HepG2 (cell line): Measurements from ENCODE around the gene FRAS1. TPM values are rescaled to one million over a fixed set of nuclear protein-coding genes. Genes with fewer than 3 reads are reported as not detected.

ENCODE experiments used
- ATAC-seq: fragments of 200-7000 bp; cut with Tn5 transposase; 3 replicates; pipeline ENCODE4 v1.9.1; 2020; ENCODE audit warnings: mild to moderate bottlenecking, moderate library complexity
- BruUV-seq: library from RNA; stranded (reverse); fragments of 400-500 nt; replicated peaks from 2 replicates; lab custom pipeline; 2021; lab: Mats Ljungman, UMichigan
- CTCF ChIA-PET: fragments of 300-600 bp; formaldehyde crosslinking; extraction: SDS; loops from one replicate; lab custom pipeline; 2021; ENCODE audit warnings: low total read pairs, inconsistent platforms, low intra/inter-chr PET ratio; lab: Yijun Ruan, JAX
- POLR2A ChIA-PET: fragments of 350-600 bp; sonication (Branson Sonifier 250); formaldehyde crosslinking; loops from one replicate; lab custom pipeline; 2020; ENCODE audit warnings: antibody characterized with exemption, inconsistent platforms; lab: Yijun Ruan, JAX
- DNase-seq: peaks from one replicate; pipeline ENCODE4 v3.0.0-alpha.2; 2015; ENCODE audit warnings: low spot score
- FAIRE-seq: peaks from 3 replicates; lab custom pipeline; 2011; peaks lifted over from hg19 to GRCh38; lab: Jason Lieb, UNC
- H2AFZ ChIP-seq: one replicate; pipeline ENCODE4 v1.6.1; 2011; ENCODE audit warnings: low read length, inconsistent platforms
- H3K27ac ChIP-seq: fragments of 300-600 bp; 3 replicates; pipeline ENCODE4 v1.8.0; 2011; ENCODE audit warnings: mixed run types, mild to moderate bottlenecking, mixed read lengths, low read length, inconsistent platforms; ENCODE audit not compliant: insufficient read depth; ENCODE audit errors: extremely low read length
- H3K27me3 ChIP-seq, 2 experiments: fragments of 200-600 bp in 1 of 2; 2 replicates in 1 of 2; 3 replicates in 1 of 2; pipeline versions ENCODE4 v1.6.0 to v1.8.0; 2011; ENCODE audit warnings: low read length in 2 of 2, mild to moderate bottlenecking in 2 of 2, moderate library complexity in 2 of 2, inconsistent platforms in 1 of 2; ENCODE audit not compliant: insufficient read depth in 2 of 2, control insufficient read depth in 1 of 2
- H3K36me3 ChIP-seq, 2 experiments: fragments of 200-600 bp in 1 of 2; replicated peaks in 1 of 2; 2 replicates in 1 of 2; 3 replicates in 1 of 2; pipeline versions ENCODE4 v1.5.1 to v1.8.0; 2011; ENCODE audit warnings: low read length in 2 of 2, inconsistent platforms in 1 of 2; ENCODE audit not compliant: insufficient read depth in 2 of 2, control insufficient read depth in 1 of 2
- H3K4me1 ChIP-seq: 2 replicates; pipeline ENCODE4 v1.5.1; 2012; ENCODE audit warnings: low read length, inconsistent platforms; ENCODE audit not compliant: insufficient read depth
- H3K4me2 ChIP-seq: 2 replicates; pipeline ENCODE4 v1.6.0; 2011; ENCODE audit warnings: low read depth, low read length, inconsistent platforms
- H3K4me3 ChIP-seq, 3 experiments: fragments of 200-600 bp in 1 of 3; sonication (generic), shearing (Covaris generic) in 1 of 3; replicated peaks in 1 of 3; 2 replicates each; pipeline ENCODE4 v1.5.1; 2011 to 2016; ENCODE audit warnings: low read length in 3 of 3, inconsistent platforms in 2 of 3, low read depth in 2 of 3, mild to moderate bottlenecking in 2 of 3, control low read depth in 1 of 3, mixed read lengths in 1 of 3; ENCODE audit not compliant: insufficient read depth in 1 of 3
- H3K79me2 ChIP-seq: one replicate; pipeline ENCODE4 v1.6.1; 2011; ENCODE audit warnings: low read length, inconsistent platforms; ENCODE audit not compliant: insufficient read depth
- H3K9ac ChIP-seq: 2 replicates; pipeline ENCODE4 v1.6.0; 2011; ENCODE audit warnings: mild to moderate bottlenecking, low read depth, low read length, inconsistent platforms; ENCODE audit not compliant: insufficient read depth
- H3K9me3 ChIP-seq: 2 replicates; pipeline ENCODE4 v1.5.1; 2012; ENCODE audit warnings: mild to moderate bottlenecking, low read length
- H4K20me1 ChIP-seq: 2 replicates; pipeline ENCODE4 v1.6.0; 2011; ENCODE audit warnings: inconsistent platforms, mild to moderate bottlenecking, low read length, moderate library complexity; ENCODE audit not compliant: insufficient read depth
- HOXA9 ChIP-seq: sonication (generic); formaldehyde crosslinking; IDR thresholded peaks from 2 replicates; pipeline ENCODE4 v1.8.1; 2022; ENCODE audit warnings: missing genetic modification reagents, mild to moderate bottlenecking, moderate library complexity, borderline replicate concordance
- TMF1 ChIP-seq: sonication (generic); formaldehyde crosslinking; IDR thresholded peaks from 2 replicates; pipeline ENCODE4 v1.8.1; 2022; ENCODE audit warnings: low read depth, missing genetic modification reagents
- ZSCAN21 ChIP-seq: sonication (generic); formaldehyde crosslinking; IDR thresholded peaks from 2 replicates; pipeline ENCODE4 v1.8.0; 2022; ENCODE audit warnings: mild to moderate bottlenecking, missing genetic modification reagents, moderate library complexity, borderline replicate concordance
- WGBS: methylation state at CpG from one replicate; pipeline ENCODE4 v1.1.6; 2017; ENCODE audit warnings: low lambda C conversion rate; 5-methylcytosine and 5-hydroxymethylcytosine counted together
- in situ Hi-C: cut with HindIII; loops from 2 replicates; pipeline ENCODE4 v1.10.0; 2017; ENCODE audit warnings: low pct_unique_long_range_greater_than_20kb; ENCODE audit not compliant: extremely low pct_ligation_motif_present
- intact Hi-C: fragments of 100-400 bp; cut with micrococcal nuclease; formaldehyde crosslinking; loops from one replicate; pipeline ENCODE4 v1.10.0; 2022; ENCODE audit not compliant: unreplicated experiment
- polyA plus RNA-seq, 8 experiments: library from polyadenylated mRNA; depleted of rRNA in 3 of 8; stranded (reverse) in 7 of 8; unstranded in 1 of 8; fragments of >200 nt; fragmentation: Illumina TruSeq in 4 of 8; extraction: Trizol in 4 of 8; gene quantifications; 2 replicates each; pipeline versions ENCODE4 v1.2.1 to v1.2.3, GENCODE V29; 2011 to 2016; ENCODE audit warnings: low read depth in 4 of 8, missing spikeins in 1 of 8, mixed read lengths in 1 of 8; ENCODE audit not compliant: insufficient read depth in 1 of 8
- total RNA-seq, 5 experiments: library from RNA; depleted of rRNA; stranded (reverse); fragments of >200 nt; fragmentation: Illumina TruSeq; extraction: Trizol; gene quantifications; 2 replicates each; pipeline ENCODE4 v1.2.3, GENCODE V29; 2016; ENCODE audit warnings: low read depth in 1 of 5
- TF ChIP-seq, protein P1 (sequence below): sonication (generic); formaldehyde crosslinking; IDR thresholded peaks from 2 replicates; pipeline ENCODE4 v1.4.0; 2020; ENCODE audit warnings: low read depth, missing genetic modification reagents
- TF ChIP-seq, protein P2 (sequence below): sonication (generic); formaldehyde crosslinking; IDR thresholded peaks from 2 replicates; pipeline ENCODE4 v1.5.1; 2020; ENCODE audit warnings: mild to moderate bottlenecking, missing genetic modification reagents, moderate library complexity
- TF ChIP-seq, protein P3 (sequence below): sonication (generic); formaldehyde crosslinking; IDR thresholded peaks from 2 replicates; pipeline ENCODE4 v1.5.1; 2020; ENCODE audit warnings: missing genetic modification reagents, mild to moderate bottlenecking, borderline replicate concordance
- TF ChIP-seq, protein P4 (sequence below): sonication (generic); formaldehyde crosslinking; IDR thresholded peaks from 2 replicates; pipeline ENCODE4 v1.4.0; 2020; ENCODE audit warnings: missing genetic modification reagents, borderline replicate concordance
- TF ChIP-seq, protein P5 (sequence below): sonication (generic); formaldehyde crosslinking; conservative IDR thresholded peaks from 2 replicates; pipeline ENCODE4 v1.4.0; 2020; ENCODE audit warnings: missing genetic modification reagents

FRAS1 gene
- total and polyA plus RNA-seq, 2 of the 13 experiments (the other 11 are each of a cell fraction or from before 2014, with no cell fraction given): 22.5 to 31.6 TPM

DNA sequence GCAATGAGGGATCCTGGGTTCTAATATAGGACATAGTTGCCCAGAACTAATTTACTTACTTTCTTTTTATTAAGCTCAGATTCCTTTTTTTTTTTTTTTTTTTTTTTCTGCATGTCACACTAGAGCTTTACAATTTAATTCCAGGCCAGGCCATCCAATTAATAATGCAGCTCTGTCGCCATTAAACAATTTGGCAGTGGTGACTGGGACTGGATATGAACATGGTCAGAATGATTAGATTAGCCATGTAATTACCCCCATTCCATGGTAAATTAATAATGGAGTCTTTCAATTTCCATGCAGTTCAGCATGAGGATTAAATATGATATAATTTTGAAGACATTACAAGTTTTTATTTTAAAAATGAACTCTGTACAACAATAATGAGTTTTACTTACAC is 267.5 kb downstream of the FRAS1 start:
- ChIA-PET POLR2A (no interaction called here), CTCF (no interaction called here)
- ATAC-seq (no peak), DNase-seq (no peak), FAIRE-seq (no peak)
- intact Hi-C loops (no loop called here), in situ Hi-C loops (no loop called here)
- peaks cover 14 to 22% of the 10 kb centered on the region in 2 experiments; a peak in 4 of 5 replicates for H3K36me3 ChIP-seq
- H3K9me3 ChIP-seq: no peaks in the 10 kb centered on the region
- WGBS: 100% methylated on average over 1 of the region's 1 CpG
- peaks cover 8% of the 10 kb centered on the region for H3K4me1 ChIP-seq
- H3K9ac ChIP-seq: no peak overlapping the region
- no peaks in the 10 kb centered on the region for H3K27me3 ChIP-seq
- no peak overlapping the region for H2AFZ ChIP-seq
- H3K4me2 ChIP-seq: no peak overlapping the region
- no peaks in the 10 kb centered on the region for H4K20me1 ChIP-seq
- H3K79me2 ChIP-seq: no peaks in the 10 kb centered on the region
- H3K27ac ChIP-seq: no peak overlapping the region
- no peak overlapping the region for H3K4me3 ChIP-seq
- no TSS peak for BruUV-seq
- TF ChIP-seq, protein P1, sequence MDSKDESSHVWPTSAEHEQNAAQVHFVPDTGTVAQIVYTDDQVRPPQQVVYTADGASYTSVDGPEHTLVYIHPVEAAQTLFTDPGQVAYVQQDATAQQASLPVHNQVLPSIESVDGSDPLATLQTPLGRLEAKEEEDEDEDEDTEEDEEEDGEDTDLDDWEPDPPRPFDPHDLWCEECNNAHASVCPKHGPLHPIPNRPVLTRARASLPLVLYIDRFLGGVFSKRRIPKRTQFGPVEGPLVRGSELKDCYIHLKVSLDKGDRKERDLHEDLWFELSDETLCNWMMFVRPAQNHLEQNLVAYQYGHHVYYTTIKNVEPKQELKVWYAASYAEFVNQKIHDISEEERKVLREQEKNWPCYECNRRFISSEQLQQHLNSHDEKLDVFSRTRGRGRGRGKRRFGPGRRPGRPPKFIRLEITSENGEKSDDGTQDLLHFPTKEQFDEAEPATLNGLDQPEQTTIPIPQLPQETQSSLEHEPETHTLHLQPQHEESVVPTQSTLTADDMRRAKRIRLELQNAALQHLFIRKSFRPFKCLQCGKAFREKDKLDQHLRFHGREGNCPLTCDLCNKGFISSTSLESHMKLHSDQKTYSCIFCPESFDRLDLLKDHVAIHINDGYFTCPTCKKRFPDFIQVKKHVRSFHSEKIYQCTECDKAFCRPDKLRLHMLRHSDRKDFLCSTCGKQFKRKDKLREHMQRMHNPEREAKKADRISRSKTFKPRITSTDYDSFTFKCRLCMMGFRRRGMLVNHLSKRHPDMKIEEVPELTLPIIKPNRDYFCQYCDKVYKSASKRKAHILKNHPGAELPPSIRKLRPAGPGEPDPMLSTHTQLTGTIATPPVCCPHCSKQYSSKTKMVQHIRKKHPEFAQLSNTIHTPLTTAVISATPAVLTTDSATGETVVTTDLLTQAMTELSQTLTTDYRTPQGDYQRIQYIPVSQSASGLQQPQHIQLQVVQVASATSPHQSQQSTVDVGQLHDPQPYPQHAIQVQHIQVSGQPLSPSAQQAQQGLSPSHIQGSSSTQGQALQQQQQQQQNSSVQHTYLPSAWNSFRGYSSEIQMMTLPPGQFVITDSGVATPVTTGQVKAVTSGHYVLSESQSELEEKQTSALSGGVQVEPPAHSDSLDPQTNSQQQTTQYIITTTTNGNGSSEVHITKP (CRISPR knock-in tag): no peak
- TF ChIP-seq ZSCAN21 (CRISPR knock-in tag): no peak
- TF ChIP-seq, protein P2, sequence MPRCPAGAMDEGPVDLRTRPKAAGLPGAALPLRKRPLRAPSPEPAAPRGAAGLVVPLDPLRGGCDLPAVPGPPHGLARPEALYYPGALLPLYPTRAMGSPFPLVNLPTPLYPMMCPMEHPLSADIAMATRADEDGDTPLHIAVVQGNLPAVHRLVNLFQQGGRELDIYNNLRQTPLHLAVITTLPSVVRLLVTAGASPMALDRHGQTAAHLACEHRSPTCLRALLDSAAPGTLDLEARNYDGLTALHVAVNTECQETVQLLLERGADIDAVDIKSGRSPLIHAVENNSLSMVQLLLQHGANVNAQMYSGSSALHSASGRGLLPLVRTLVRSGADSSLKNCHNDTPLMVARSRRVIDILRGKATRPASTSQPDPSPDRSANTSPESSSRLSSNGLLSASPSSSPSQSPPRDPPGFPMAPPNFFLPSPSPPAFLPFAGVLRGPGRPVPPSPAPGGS: no peak
- no peak for TF ChIP-seq TMF1 (CRISPR knock-in tag)
- TF ChIP-seq, protein P3, sequence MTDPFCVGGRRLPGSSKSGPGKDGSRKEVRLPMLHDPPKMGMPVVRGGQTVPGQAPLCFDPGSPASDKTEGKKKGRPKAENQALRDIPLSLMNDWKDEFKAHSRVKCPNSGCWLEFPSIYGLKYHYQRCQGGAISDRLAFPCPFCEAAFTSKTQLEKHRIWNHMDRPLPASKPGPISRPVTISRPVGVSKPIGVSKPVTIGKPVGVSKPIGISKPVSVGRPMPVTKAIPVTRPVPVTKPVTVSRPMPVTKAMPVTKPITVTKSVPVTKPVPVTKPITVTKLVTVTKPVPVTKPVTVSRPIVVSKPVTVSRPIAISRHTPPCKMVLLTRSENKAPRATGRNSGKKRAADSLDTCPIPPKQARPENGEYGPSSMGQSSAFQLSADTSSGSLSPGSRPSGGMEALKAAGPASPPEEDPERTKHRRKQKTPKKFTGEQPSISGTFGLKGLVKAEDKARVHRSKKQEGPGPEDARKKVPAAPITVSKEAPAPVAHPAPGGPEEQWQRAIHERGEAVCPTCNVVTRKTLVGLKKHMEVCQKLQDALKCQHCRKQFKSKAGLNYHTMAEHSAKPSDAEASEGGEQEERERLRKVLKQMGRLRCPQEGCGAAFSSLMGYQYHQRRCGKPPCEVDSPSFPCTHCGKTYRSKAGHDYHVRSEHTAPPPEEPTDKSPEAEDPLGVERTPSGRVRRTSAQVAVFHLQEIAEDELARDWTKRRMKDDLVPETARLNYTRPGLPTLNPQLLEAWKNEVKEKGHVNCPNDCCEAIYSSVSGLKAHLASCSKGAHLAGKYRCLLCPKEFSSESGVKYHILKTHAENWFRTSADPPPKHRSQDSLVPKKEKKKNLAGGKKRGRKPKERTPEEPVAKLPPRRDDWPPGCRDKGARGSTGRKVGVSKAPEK (CRISPR knock-in tag): no peak
- TF ChIP-seq, protein P4, sequence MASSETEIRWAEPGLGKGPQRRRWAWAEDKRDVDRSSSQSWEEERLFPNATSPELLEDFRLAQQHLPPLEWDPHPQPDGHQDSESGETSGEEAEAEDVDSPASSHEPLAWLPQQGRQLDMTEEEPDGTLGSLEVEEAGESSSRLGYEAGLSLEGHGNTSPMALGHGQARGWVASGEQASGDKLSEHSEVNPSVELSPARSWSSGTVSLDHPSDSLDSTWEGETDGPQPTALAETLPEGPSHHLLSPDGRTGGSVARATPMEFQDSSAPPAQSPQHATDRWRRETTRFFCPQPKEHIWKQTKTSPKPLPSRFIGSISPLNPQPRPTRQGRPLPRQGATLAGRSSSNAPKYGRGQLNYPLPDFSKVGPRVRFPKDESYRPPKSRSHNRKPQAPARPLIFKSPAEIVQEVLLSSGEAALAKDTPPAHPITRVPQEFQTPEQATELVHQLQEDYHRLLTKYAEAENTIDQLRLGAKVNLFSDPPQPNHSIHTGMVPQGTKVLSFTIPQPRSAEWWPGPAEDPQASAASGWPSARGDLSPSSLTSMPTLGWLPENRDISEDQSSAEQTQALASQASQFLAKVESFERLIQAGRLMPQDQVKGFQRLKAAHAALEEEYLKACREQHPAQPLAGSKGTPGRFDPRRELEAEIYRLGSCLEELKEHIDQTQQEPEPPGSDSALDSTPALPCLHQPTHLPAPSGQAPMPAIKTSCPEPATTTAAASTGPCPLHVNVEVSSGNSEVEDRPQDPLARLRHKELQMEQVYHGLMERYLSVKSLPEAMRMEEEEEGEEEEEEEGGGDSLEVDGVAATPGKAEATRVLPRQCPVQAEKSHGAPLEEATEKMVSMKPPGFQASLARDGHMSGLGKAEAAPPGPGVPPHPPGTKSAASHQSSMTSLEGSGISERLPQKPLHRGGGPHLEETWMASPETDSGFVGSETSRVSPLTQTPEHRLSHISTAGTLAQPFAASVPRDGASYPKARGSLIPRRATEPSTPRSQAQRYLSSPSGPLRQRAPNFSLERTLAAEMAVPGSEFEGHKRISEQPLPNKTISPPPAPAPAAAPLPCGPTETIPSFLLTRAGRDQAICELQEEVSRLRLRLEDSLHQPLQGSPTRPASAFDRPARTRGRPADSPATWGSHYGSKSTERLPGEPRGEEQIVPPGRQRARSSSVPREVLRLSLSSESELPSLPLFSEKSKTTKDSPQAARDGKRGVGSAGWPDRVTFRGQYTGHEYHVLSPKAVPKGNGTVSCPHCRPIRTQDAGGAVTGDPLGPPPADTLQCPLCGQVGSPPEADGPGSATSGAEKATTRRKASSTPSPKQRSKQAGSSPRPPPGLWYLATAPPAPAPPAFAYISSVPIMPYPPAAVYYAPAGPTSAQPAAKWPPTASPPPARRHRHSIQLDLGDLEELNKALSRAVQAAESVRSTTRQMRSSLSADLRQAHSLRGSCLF (CRISPR knock-in tag): no peak
- TF ChIP-seq HOXA9 (CRISPR knock-in tag): no peak
- TF ChIP-seq, protein P5, sequence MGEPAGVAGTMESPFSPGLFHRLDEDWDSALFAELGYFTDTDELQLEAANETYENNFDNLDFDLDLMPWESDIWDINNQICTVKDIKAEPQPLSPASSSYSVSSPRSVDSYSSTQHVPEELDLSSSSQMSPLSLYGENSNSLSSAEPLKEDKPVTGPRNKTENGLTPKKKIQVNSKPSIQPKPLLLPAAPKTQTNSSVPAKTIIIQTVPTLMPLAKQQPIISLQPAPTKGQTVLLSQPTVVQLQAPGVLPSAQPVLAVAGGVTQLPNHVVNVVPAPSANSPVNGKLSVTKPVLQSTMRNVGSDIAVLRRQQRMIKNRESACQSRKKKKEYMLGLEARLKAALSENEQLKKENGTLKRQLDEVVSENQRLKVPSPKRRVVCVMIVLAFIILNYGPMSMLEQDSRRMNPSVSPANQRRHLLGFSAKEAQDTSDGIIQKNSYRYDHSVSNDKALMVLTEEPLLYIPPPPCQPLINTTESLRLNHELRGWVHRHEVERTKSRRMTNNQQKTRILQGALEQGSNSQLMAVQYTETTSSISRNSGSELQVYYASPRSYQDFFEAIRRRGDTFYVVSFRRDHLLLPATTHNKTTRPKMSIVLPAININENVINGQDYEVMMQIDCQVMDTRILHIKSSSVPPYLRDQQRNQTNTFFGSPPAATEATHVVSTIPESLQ (CRISPR knock-in tag): no peak
